Pancreas (tissue), 10 donors: ENCODE results near the gene DUOX1. TPM values are rescaled to one million over a fixed set of nuclear protein-coding genes. Genes with fewer than 3 reads are reported as not detected.
A peak's percentile ranks its signal among the peaks of the same experiment; 100 is the strongest.

Source experiments
- ATAC-seq, 4 donors: fragments of 200-7000 bp; cut with Tn5 transposase; one replicate each; pipeline versions ENCODE4 v1.8.0 to v1.9.1; 2020; ENCODE audit warnings: mild to moderate bottlenecking in 4 of 4, moderate library complexity in 4 of 4
- DNase-seq, 6 donors: peaks; one replicate each; pipeline ENCODE4 v3.0.0-alpha.2; 2020
- FAIRE-seq: peaks from 2 replicates; lab custom pipeline; 2012; peaks lifted over from hg19 to GRCh38; lab: Jason Lieb, UNC
- H3K27ac ChIP-seq, 4 donors: fragments of 200-600 bp; sonication (generic); 1 replicate in 3 of 4; 2 replicates in 1 of 4; pipeline versions ENCODE4 v1.5.0 to v1.8.0; 2020
- H3K27me3 ChIP-seq, 4 donors: fragments of 200-600 bp; one replicate each; pipeline ENCODE4 v1.8.0; 2021
- H3K36me3 ChIP-seq, 3 donors: fragments of 200-600 bp; sonication (generic) in 1 of 3; one replicate each; pipeline versions ENCODE4 v1.5.0 to v1.8.0; 2020 to 2021
- H3K4me1 ChIP-seq, 3 donors: fragments of 200-600 bp; one replicate each; pipeline ENCODE4 v1.8.0; 2021
- H3K4me3 ChIP-seq, 4 donors: fragments of 200-600 bp; sonication (generic) in 2 of 4; one replicate each; pipeline versions ENCODE4 v1.5.0 to v1.8.0; 2020 to 2021
- H3K9me3 ChIP-seq, 4 donors: fragments of 200-600 bp; one replicate each; pipeline ENCODE4 v1.8.0; 2021
- CTCF ChIP-seq, 4 donors: fragments of 200-600 bp; sonication (generic) in 3 of 4; IDR thresholded peaks; one replicate each; pipeline versions ENCODE4 v1.5.0 to v1.8.0; 2021; ENCODE audit warnings: antibody characterized with exemption in 4 of 4
- WGBS, 2 donors: extraction: QIAGEN DNeasy Blood & Tissue Kit; methylation state at CpG; one replicate each; pipeline ENCODE4 v1.1.7; 2013; 5-methylcytosine and 5-hydroxymethylcytosine counted together
- intact Hi-C, 3 donors: fragments of 100-400 bp; cut with DNase I; formaldehyde crosslinking; loops; one replicate each; pipeline versions ENCODE4 v1.11.1 to v1.14.2; 2022
- polyA plus RNA-seq, 2 donors: library from polyadenylated mRNA; stranded (reverse); fragments of 200-250 nt; gene quantifications; one replicate each; pipeline ENCODE4 v1.2.3, GENCODE V29; 2013
- total RNA-seq, 6 donors: library from RNA; stranded (reverse); fragmentation: NEBNext Ultra II Directional in 4 of 6; extraction: Animal tissue kit (Norgen Biotek cat#: 25700) in 4 of 6; gene quantifications; one replicate each; pipeline versions ENCODE4 v1.2.1 to v1.2.4, GENCODE V29; 2021 to 2023
- donor health status: healthy with polysubstance abuse.
- donor health status: DM: no; HTN: no; CAD: no; lungs with moderate emphysema.
- donor health status: DM: no; HTN: no; CAD: no.
- donor health status: control.
- donor health status: control.
- donor health status: Bipolar disorder and iron deficiency.
- donor health status: DM: yes; HTN: yes; CAD: no.
- donor health status: DM: no; HTN: no; CAD: no.
- donor health status: DM: no; HTN: no; CAD: no.
- donor health status: DM: yes; HTN: yes; CAD: no.

The DUOX1 gene
- total and polyA plus RNA-seq, 8 donors = 0.14 to 0.97 (median 0.42) TPM

GRCh38 chr15:45166834-45167630 lies 37.2 kb downstream of the DUOX1 start:
- no peaks in the 10 kb centered on the region for H3K9me3 ChIP-seq
- peak overlapping the region; percentile 81 to 96 (median 94) for H3K27ac ChIP-seq
- ATAC-seq = peak; percentile 84 to 89 (median 88)
- TF ChIP-seq CTCF (IDR thresholded peaks at IDR 0.05) = peak; percentile 42 to 63 (median 44)
- H3K4me1 ChIP-seq = peaks cover 0 to 4% (median 4%) of the 10 kb centered on the region in 3 donors
- no peaks in the 10 kb centered on the region for H3K36me3 ChIP-seq
- intact Hi-C loops = no loop called here
- no peak for FAIRE-seq
- 0 to 1% methylated on average over 51 to 79 of the region's 79 CpGs for WGBS, 2 donors
- peak; percentile 83 to 95 (median 88) for DNase-seq
- H3K27me3 ChIP-seq = no peaks in the 10 kb centered on the region
- H3K4me3 ChIP-seq = peak overlapping the region; percentile 43 to 82 (median 72)

GRCh38 chr15:45167631-45168205 lies 37.9 kb downstream of the DUOX1 start:
- peaks cover 0 to 4% (median 2%) of the 10 kb centered on the region in 3 donors for H3K4me1 ChIP-seq
- TF ChIP-seq CTCF (IDR thresholded peaks at IDR 0.05) = no peak
- ATAC-seq (peak in 1 of 4 donors; percentile 5), FAIRE-seq (no peak), DNase-seq (no peak)
- H3K36me3 ChIP-seq = no peaks in the 10 kb centered on the region
- 62 to 68% methylated on average over 9 of the region's 9 CpGs for WGBS, 2 donors
- intact Hi-C loops = no loop called here
- H3K27me3 ChIP-seq = no peaks in the 10 kb centered on the region
- H3K9me3 ChIP-seq = no peaks in the 10 kb centered on the region
- peak overlapping the region in 3 of 4 donors; percentile 70 to 82 (median 73) for H3K4me3 ChIP-seq
- H3K27ac ChIP-seq = peak overlapping the region; percentile 81 to 96 (median 94)

GRCh38 chr15:45168286-45168685 lies 38.5 kb downstream of the DUOX1 start:
- FAIRE-seq = no peak
- no peak overlapping the region for H3K4me3 ChIP-seq
- DNase-seq = no peak
- TF ChIP-seq CTCF (IDR thresholded peaks at IDR 0.05) = no peak
- no peaks in the 10 kb centered on the region for H3K36me3 ChIP-seq
- H3K9me3 ChIP-seq = no peaks in the 10 kb centered on the region
- intact Hi-C loops = no loop called here
- ATAC-seq = no peak
- H3K27ac ChIP-seq = no peak overlapping the region
- peaks cover 0 to 4% (median 0%) of the 10 kb centered on the region in 3 donors for H3K4me1 ChIP-seq
- H3K27me3 ChIP-seq = no peaks in the 10 kb centered on the region
- 92 to 100% methylated on average over 4 of the region's 4 CpGs for WGBS, 2 donors

- Histone ChIP-seq H3K9me3 (no peaks in the 10 kb centered on the region), H3K36me3 (no peaks in the 10 kb centered on the region), H3K4me1 (peaks cover 0 to 4% (median 0%) of the 10 kb centered on the region in 3 donors), H3K27me3 (no peaks in the 10 kb centered on the region), H3K4me3 (no peak overlapping the region), H3K27ac (no peak overlapping the region)
- intact Hi-C loops = no loop called here
- DNase-seq = no peak
- no peak for ATAC-seq
- no peak for TF ChIP-seq CTCF (IDR thresholded peaks at IDR 0.05)
- 80 to 82% methylated on average over 9 of the region's 9 CpGs for WGBS, 2 donors
- no peak for FAIRE-seq
Measured at GRCh38 chr15:45168751-45169551, 39.2 kb downstream of the DUOX1 start.
